GM23338 (cell line): ENCODE data around the gene AP2B1. TPM values are rescaled to one million over a fixed set of nuclear protein-coding genes. Genes with fewer than 3 reads are reported as not detected.

ENCODE experiments used
- ATAC-seq: fragments of 200-7000 bp; cut with Tn5 transposase; 3 replicates; pipeline ENCODE4 v1.9.1; 2020
- DNase-seq: peaks from one replicate; pipeline ENCODE4 v3.0.0-alpha.2; 2015; ENCODE audit warnings: low spot score
- H2AFZ ChIP-seq: fragments of 200-600 bp; sonication (generic); 2 replicates; pipeline ENCODE4 v1.8.0; 2016; ENCODE audit warnings: antibody characterized with exemption, mild to moderate bottlenecking, moderate library complexity
- H3F3A ChIP-seq: fragments of 200-600 bp; sonication (generic); replicated peaks from 2 replicates; pipeline ENCODE4 v1.8.0; 2017; ENCODE audit warnings: antibody characterized with exemption, mixed run types, low read depth
- H3K27ac ChIP-seq: fragments of 200-600 bp; sonication (generic); 2 replicates; pipeline ENCODE4 v1.6.1; 2016; ENCODE audit warnings: low read depth
- H3K27me3 ChIP-seq: fragments of 200-600 bp; sonication (generic); 2 replicates; pipeline ENCODE4 v1.8.0; 2016; ENCODE audit warnings: mild to moderate bottlenecking, mixed run types, moderate library complexity; ENCODE audit not compliant: insufficient read depth
- H3K36me3 ChIP-seq: fragments of 200-600 bp; sonication (generic); 2 replicates; pipeline ENCODE4 v1.8.0; 2016; ENCODE audit warnings: mild to moderate bottlenecking; ENCODE audit not compliant: insufficient read depth
- H3K4me1 ChIP-seq: fragments of 200-600 bp; sonication (generic); 2 replicates; pipeline ENCODE4 v1.8.0; 2016; ENCODE audit warnings: mild to moderate bottlenecking, moderate library complexity; ENCODE audit not compliant: insufficient read depth
- H3K4me2 ChIP-seq: fragments of 200-600 bp; sonication (generic); 2 replicates; pipeline ENCODE4 v1.7.1; 2017; ENCODE audit warnings: mixed run types
- H3K4me3 ChIP-seq: fragments of 200-600 bp; sonication (generic); 2 replicates; pipeline ENCODE4 v1.6.1; 2016; ENCODE audit warnings: mixed run types
- H3K79me2 ChIP-seq: fragments of 200-600 bp; sonication (generic); replicated peaks from 2 replicates; pipeline ENCODE4 v1.8.0; 2017; ENCODE audit warnings: mild to moderate bottlenecking; ENCODE audit not compliant: insufficient read depth
- H3K9me2 ChIP-seq: fragments of 200-600 bp; sonication (generic); 2 replicates; pipeline ENCODE4 v1.8.0; 2017; ENCODE audit not compliant: insufficient read depth
- H4K20me1 ChIP-seq: fragments of 200-600 bp; sonication (generic); replicated peaks from 2 replicates; pipeline ENCODE4 v1.8.0; 2017; ENCODE audit warnings: mild to moderate bottlenecking; ENCODE audit not compliant: insufficient read depth
- H3K27ac Mint-ChIP-seq: 2 replicates; pipeline ENCODE4 v1.8.0; 2020; ENCODE audit warnings: inconsistent platforms, mild to moderate bottlenecking, moderate library complexity, mixed read lengths
- H3K27me3 Mint-ChIP-seq: 3 replicates; pipeline ENCODE4 v1.8.0; 2022; ENCODE audit warnings: low read depth, mild to moderate bottlenecking, moderate library complexity, mixed read lengths, inconsistent platforms; ENCODE audit not compliant: insufficient read depth, poor library complexity
- H3K36me3 Mint-ChIP-seq: 3 replicates; pipeline ENCODE4 v1.8.0; 2021; ENCODE audit warnings: low read depth, mild to moderate bottlenecking, inconsistent platforms, moderate library complexity, mixed read lengths
- H3K4me1 Mint-ChIP-seq: 3 replicates; pipeline ENCODE4 v1.8.0; 2020; ENCODE audit warnings: mild to moderate bottlenecking, inconsistent platforms, mixed read lengths
- H3K4me3 Mint-ChIP-seq: 3 replicates; pipeline ENCODE4 v1.8.0; 2021; ENCODE audit warnings: moderate library complexity, mild to moderate bottlenecking, inconsistent platforms, mixed read lengths
- H3K9me3 Mint-ChIP-seq: 3 replicates; pipeline ENCODE4 v1.8.0; 2020; ENCODE audit warnings: moderate library complexity, mild to moderate bottlenecking, inconsistent platforms, mixed read lengths
- CTCF ChIP-seq, 2 experiments: fragments of 200-600 bp in 1 of 2; sonication (generic) in 1 of 2; conservative IDR thresholded peaks; 2 replicates each; pipeline versions ENCODE4 v1.5.1 to v1.6.1; 2016 to 2017; ENCODE audit warnings: antibody characterized with exemption in 2 of 2, low read depth in 2 of 2, mild to moderate bottlenecking in 2 of 2, moderate library complexity in 1 of 2
- EZH2 ChIP-seq: fragments of 200-600 bp; sonication (generic); IDR thresholded peaks from one replicate; pipeline ENCODE4 v1.8.0; 2017; ENCODE audit warnings: antibody characterized with exemption, mild to moderate bottlenecking, low read depth; ENCODE audit not compliant: unreplicated experiment
- JUNB ChIP-seq: IDR thresholded peaks from one replicate; pipeline ENCODE4 v1.6.1; 2016; ENCODE audit warnings: antibody characterized with exemption; ENCODE audit not compliant: unreplicated experiment
- NANOG ChIP-seq: IDR thresholded peaks from 2 replicates; pipeline ENCODE4 v1.6.1; 2016; ENCODE audit warnings: antibody characterized with exemption, borderline replicate concordance
- POLR2AphosphoS5 ChIP-seq: IDR thresholded peaks from 2 replicates; pipeline ENCODE4 v1.6.1; 2016; ENCODE audit warnings: antibody characterized with exemption, low read depth
- STAT1 ChIP-seq: IDR thresholded peaks from one replicate; pipeline ENCODE4 v1.6.1; 2016; ENCODE audit warnings: antibody characterized with exemption; ENCODE audit not compliant: unreplicated experiment
- ZNF114 ChIP-seq: fragments of 250-450 bp; sonication (Bioruptor Pico); IDR thresholded peaks from 2 replicates; pipeline ENCODE4 v1.5.0; 2020; ENCODE audit warnings: mild to moderate bottlenecking, moderate library complexity
- ZNF331 ChIP-seq: fragments of 250-450 bp; sonication (Bioruptor Pico); IDR thresholded peaks from 2 replicates; pipeline ENCODE4 v1.5.0; 2020; ENCODE audit warnings: low read depth, mild to moderate bottlenecking, moderate library complexity
- polyA plus RNA-seq: library from polyadenylated mRNA; unstranded; fragments of >200 nt; fragmentation: Nextera tagmentation; extraction: Ambion mirVana; gene quantifications from 2 replicates; pipeline ENCODE4 v1.2.1, GENCODE V29; 2016
- total RNA-seq: library from RNA; depleted of rRNA; stranded (reverse); fragments of >200 nt; shearing (Covaris generic); gene quantifications from 2 replicates; pipeline ENCODE4 v1.2.3, GENCODE V29; 2014
- TF ChIP-seq, protein P1 (sequence below): IDR thresholded peaks from one replicate; pipeline ENCODE4 v1.6.1; 2018; ENCODE audit warnings: antibody characterized with exemption; ENCODE audit not compliant: unreplicated experiment
- TF ChIP-seq, protein P2 (sequence below): IDR thresholded peaks from 2 replicates; pipeline ENCODE4 v1.6.1; 2016; ENCODE audit warnings: antibody characterized with exemption

AP2B1 gene
- total and polyA plus RNA-seq, 2 experiments from 2014 or later, result 89.7 to 144 TPM

GRCh38 chr17:35717475-35717874, 130.4 kb downstream of the AP2B1 start (continued):
- TF ChIP-seq CTCF (conservative IDR thresholded peaks at IDR 0.05; ENCODE audit: low read depth in 2 of 2), result no peak
- TF ChIP-seq JUNB, result no peak
- no peak for TF ChIP-seq STAT1
- TF ChIP-seq POLR2AphosphoS5, result no peak
- no peak for TF ChIP-seq ZNF331 (CRISPR knock-in tag)
- TF ChIP-seq, protein P1, sequence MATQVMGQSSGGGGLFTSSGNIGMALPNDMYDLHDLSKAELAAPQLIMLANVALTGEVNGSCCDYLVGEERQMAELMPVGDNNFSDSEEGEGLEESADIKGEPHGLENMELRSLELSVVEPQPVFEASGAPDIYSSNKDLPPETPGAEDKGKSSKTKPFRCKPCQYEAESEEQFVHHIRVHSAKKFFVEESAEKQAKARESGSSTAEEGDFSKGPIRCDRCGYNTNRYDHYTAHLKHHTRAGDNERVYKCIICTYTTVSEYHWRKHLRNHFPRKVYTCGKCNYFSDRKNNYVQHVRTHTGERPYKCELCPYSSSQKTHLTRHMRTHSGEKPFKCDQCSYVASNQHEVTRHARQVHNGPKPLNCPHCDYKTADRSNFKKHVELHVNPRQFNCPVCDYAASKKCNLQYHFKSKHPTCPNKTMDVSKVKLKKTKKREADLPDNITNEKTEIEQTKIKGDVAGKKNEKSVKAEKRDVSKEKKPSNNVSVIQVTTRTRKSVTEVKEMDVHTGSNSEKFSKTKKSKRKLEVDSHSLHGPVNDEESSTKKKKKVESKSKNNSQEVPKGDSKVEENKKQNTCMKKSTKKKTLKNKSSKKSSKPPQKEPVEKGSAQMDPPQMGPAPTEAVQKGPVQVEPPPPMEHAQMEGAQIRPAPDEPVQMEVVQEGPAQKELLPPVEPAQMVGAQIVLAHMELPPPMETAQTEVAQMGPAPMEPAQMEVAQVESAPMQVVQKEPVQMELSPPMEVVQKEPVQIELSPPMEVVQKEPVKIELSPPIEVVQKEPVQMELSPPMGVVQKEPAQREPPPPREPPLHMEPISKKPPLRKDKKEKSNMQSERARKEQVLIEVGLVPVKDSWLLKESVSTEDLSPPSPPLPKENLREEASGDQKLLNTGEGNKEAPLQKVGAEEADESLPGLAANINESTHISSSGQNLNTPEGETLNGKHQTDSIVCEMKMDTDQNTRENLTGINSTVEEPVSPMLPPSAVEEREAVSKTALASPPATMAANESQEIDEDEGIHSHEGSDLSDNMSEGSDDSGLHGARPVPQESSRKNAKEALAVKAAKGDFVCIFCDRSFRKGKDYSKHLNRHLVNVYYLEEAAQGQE, result no peak
- TF ChIP-seq EZH2, result no peak
- no peak for TF ChIP-seq ZNF114

- peaks cover 2% of the 10 kb centered on the region for H3K27me3 Mint-ChIP-seq
- H4K20me1 ChIP-seq, result peaks cover 5% of the 10 kb centered on the region
Measured at GRCh38 chr17:35723735-35724134, 136.6 kb downstream of the AP2B1 start.

DNA sequence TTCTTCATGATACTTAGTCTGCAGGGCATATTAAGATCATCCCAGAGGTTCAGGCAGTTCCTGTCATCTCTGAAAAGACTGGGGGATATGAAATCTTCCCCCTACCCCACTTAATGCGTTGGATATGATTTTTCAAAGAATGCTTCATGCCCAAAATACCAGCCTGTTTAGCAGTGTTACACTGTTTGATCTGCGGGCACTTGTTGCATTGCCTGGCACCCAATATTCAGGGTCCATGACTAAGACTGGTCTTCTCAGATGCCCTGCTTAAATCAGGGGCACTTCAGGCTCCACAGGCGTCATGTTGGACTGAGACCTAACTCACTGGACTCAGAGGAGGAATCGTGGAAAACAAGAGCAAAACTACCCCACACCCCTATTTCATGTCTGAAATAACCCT, 137.9 kb downstream of the AP2B1 start:
- no peak overlapping the region for H3K4me3 ChIP-seq
- no peaks in the 10 kb centered on the region for H3K9me2 ChIP-seq
- peaks cover 21% of the 10 kb centered on the region for H3K36me3 Mint-ChIP-seq
- ATAC-seq (no peak), DNase-seq (no peak)
- H3K9me3 Mint-ChIP-seq, result no peaks in the 10 kb centered on the region
- H3F3A ChIP-seq, result no peaks in the 10 kb centered on the region
- peaks cover 2% of the 10 kb centered on the region for H3K27me3 Mint-ChIP-seq
- no peaks in the 10 kb centered on the region for H3K79me2 ChIP-seq
- no peak overlapping the region for H2AFZ ChIP-seq
- H3K27me3 ChIP-seq, result no peaks in the 10 kb centered on the region
- H3K4me1 ChIP-seq, result peaks cover 17% of the 10 kb centered on the region
- H3K27ac Mint-ChIP-seq, result no peak overlapping the region
- no peak overlapping the region for H3K4me2 ChIP-seq
- peaks cover 5% of the 10 kb centered on the region for H4K20me1 ChIP-seq
- H3K27ac ChIP-seq, result peak overlapping the region; percentile 50; the same call in 1 of the 2 replicates
- peaks cover 27% of the 10 kb centered on the region for H3K4me1 Mint-ChIP-seq
- peaks cover 16% of the 10 kb centered on the region for H3K36me3 ChIP-seq
- H3K4me3 Mint-ChIP-seq, result no peak overlapping the region
- TF ChIP-seq POLR2AphosphoS5 (no peak), JUNB (no peak), CTCF (conservative IDR thresholded peaks at IDR 0.05; ENCODE audit: low read depth in 2 of 2) (no peak), STAT1 (no peak), EZH2 (no peak)
- TF ChIP-seq, protein P1, result no peak
- TF ChIP-seq, protein P2, sequence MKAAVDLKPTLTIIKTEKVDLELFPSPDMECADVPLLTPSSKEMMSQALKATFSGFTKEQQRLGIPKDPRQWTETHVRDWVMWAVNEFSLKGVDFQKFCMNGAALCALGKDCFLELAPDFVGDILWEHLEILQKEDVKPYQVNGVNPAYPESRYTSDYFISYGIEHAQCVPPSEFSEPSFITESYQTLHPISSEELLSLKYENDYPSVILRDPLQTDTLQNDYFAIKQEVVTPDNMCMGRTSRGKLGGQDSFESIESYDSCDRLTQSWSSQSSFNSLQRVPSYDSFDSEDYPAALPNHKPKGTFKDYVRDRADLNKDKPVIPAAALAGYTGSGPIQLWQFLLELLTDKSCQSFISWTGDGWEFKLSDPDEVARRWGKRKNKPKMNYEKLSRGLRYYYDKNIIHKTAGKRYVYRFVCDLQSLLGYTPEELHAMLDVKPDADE, result no peak

More at GRCh38 chr17:35723735-35724134, 136.6 kb downstream of the AP2B1 start:
- DNase-seq (no peak), ATAC-seq (no peak)
- Mint-ChIP-seq H3K9me3 (no peaks in the 10 kb centered on the region), H3K4me1 (peaks cover 17% of the 10 kb centered on the region), H3K36me3 (peaks cover 27% of the 10 kb centered on the region), H3K4me3 (no peak overlapping the region), H3K27ac (no peak overlapping the region)
- Histone ChIP-seq H3K4me1 (peaks cover 5% of the 10 kb centered on the region), H3K36me3 (peaks cover 16% of the 10 kb centered on the region), H3F3A (no peaks in the 10 kb centered on the region), H3K79me2 (no peaks in the 10 kb centered on the region), H3K4me3 (no peak overlapping the region), H3K9me2 (no peaks in the 10 kb centered on the region), H3K27ac (no peak overlapping the region), H3K27me3 (no peaks in the 10 kb centered on the region), H2AFZ (no peak overlapping the region), H3K4me2 (no peak overlapping the region)
- no peak for TF ChIP-seq EZH2
- TF ChIP-seq NANOG, result no peak
